Bone marrow (tissue), 2 donors: Measurements from ENCODE around the gene MFAP3L.
A peak's percentile ranks its signal among the peaks of the same experiment; 100 is the strongest.
"Not testable (repeated sequence)": the region's sequence is repeated elsewhere in the genome, so short reads cannot be mapped to it uniquely, and the experiment has no call there.

Experiments
- DNase-seq, 2 donors: peaks; one replicate each; lab custom pipeline; 2025; lab: John Stamatoyannopoulos, UW

Gene MFAP3L

DNA sequence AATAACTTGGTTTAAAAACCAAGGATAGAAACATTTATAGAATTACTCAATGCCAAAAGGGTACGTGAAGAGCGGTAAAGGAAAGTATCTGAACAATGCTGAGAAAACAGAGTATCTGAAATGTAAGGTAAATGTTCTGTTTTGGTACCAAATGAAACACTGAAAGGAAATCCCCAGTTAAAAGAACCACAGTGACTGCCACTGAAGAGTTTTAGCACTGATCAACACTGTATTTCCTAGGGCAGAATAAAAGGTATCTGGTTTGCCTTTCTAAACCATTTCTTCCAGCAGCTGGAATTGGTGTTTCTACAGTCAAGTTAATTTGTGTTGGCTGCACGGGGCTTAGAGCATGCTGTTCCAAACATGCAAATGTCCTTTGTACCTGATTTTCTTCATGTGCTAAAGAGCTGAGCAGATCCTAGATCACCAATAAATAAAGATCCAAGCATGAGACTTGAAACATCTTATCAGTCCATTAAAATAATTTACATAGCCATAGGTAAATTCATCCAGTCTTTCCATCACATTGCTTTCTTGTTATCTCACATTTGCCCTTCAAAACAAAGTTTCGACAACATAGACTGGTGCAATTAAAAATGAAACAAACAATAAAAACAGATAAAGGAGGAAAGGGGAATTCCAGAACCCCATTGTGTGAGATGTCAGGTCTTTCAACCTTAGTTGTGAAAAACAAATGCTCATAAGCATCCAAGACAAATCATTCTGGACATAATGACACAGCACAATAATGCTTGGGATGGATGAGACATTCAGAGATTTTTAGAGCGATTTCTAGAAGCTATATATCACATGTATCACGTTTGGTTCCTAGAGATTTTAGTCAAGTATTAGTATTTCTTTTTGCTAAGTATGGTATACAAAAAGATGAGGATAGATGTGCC is 38.6 kb downstream of the MFAP3L start:
- no peak for DNase-seq

DNA sequence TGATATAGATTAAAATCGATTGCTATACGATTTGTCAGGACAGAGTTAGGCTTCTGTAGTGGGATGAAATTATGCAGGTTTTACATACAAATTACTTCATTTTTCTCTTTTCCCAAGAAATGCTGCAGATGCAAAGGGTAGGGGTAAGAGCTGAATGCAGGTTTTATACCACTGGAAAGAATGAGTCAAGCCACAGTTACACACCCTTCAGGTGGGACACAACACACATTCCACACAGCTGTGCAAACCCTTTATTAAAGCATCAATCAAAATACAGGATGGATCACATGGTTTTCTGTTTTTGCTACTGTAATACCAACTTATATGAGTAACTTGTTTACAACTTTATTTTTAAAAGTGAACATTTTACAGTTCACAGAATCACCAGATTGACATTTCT is 39.8 kb downstream of the MFAP3L start:
- DNase-seq: no peak

DNA sequence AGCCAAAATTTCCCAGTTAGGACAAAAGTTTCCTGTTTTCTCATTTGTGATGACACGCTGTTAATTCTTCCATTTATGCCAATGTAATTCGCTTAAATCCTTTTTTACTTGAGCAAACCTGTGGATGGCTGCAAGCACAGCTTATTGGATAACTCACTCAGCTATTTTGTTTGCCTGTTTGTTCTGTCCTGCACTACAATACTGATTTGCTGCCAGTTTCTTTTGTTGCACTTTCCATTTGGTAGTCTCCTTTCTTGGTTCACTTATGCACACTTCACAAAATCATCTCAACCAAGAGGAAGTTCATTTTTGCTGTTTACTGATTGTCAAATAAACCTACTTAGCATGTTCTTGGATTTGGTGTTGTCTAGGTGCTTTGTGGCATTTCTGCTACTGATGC is 40.3 kb downstream of the MFAP3L start:
- no peak for DNase-seq

DNA sequence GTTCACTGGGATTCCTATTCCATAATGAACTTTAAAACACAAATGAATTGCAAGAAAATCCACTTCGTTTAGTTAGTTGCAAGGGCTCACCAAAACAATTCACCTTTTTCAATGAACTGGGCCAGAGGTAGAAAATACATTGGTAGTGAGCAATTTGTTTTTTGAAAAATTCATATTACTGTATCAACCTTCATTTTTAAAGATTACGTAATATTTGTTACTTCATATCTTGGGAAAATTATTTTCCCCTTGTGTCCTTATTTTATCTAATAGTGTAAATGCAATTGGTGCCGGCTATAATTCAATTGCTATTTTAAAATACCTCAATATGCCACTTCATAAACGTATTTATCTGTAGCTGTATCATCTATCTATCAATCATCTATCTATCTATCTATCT is 41.5 kb downstream of the MFAP3L start:
- no peak for DNase-seq

- no peak for DNase-seq
These were observed 42.0 kb downstream of the MFAP3L start for GRCh38 chr4:169984173-169984572.

DNA sequence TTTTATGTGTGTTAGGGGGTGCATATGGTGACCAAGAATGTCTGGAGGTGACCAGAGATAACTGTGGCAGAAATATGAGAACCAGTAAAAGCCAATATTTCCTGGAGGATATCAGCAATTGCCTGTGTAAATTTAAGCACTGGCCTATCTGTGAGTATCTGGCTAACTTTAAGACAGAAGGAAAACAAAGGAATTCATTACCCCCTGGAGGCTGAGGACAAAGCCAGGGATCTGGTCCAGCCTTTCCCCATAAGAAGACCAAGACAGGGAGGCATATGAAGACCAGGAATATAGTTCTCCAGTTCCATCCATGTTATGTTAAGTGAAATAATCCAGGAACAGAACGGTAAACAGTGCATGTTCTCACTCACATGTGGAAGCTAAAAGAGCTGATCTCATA is 49.2 kb downstream of the MFAP3L start:
- DNase-seq: no peak

- DNase-seq: no peak
These were observed 50.1 kb downstream of the MFAP3L start for GRCh38 chr4:169975838-169976796.

- DNase-seq: no peak
These were observed 50.9 kb downstream of the MFAP3L start for GRCh38 chr4:169975131-169975837.

DNA sequence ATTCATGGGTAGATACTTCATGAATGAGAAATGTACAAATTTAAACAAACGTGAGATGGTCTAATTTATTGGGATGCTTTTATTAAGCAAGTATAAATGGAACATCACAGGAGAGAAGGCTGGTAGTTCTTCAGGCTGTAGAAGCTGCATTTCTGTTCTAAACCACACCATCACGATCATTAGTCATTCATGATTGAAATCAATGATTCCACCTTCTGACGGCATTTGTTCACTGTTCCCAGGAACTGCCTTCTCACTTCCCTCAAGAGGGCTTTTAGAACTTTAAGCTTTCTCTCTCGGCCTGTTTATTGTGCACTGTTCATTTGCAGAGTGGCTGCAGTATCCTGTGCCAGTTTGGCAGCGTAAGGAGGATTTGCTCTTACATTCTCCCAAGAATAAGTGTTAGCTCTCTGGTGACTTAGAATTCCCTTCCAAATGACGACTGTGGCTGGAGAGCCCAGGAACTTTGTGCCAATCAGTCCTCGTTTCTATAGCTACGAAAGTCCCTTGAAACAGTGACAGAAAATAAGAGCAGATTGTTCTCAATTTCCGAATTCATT is 54.7 kb downstream of the MFAP3L start:
- DNase-seq: no peak

DNA sequence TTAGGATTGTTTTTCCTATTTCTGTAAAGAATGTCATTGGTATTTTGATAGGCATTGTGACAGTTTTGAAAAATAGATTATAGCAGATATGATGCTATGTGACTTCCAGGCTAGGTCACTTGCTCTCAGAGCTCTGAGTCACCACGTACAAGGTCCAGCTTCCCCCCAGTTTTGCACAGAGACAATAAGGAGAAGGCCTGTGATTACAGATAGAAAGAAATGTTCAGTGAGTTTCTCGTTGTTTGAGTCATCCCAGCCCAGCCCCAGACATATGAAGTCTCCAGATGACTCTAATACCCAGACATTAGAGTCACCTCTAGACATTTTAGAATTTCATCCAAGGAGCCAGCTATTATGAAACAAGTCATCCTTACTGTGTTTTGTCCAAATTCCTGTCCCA is 57.2 kb downstream of the MFAP3L start:
- no peak for DNase-seq

- no peak for DNase-seq
These were observed 62.2 kb downstream of the MFAP3L start for GRCh38 chr4:169963998-169964397.

GRCh38 chr4:169959254-169959653 is 66.9 kb downstream of the MFAP3L start:
- no peak for DNase-seq

DNA sequence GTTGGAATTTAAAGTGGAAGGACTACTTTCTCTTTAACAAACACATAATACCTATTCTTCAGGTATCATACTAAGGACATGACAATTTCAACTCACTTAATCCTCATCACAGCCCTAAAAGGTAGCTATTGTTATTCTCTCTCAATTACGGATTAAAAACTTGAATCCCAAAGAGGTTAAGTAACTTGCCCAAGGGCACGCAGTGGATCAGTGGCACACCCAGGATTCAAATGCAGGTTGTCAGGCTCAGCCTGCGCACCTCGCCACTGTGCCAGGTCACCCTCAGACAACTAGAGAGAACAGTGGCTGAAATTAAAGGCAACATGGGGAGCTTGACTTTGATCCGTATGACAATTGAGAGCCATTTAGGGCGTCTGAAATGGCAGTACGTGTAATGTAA is 67.6 kb downstream of the MFAP3L start:
- no peak for DNase-seq

GRCh38 chr4:169957785-169958184 is 68.4 kb downstream of the MFAP3L start:
- no peak for DNase-seq

DNA sequence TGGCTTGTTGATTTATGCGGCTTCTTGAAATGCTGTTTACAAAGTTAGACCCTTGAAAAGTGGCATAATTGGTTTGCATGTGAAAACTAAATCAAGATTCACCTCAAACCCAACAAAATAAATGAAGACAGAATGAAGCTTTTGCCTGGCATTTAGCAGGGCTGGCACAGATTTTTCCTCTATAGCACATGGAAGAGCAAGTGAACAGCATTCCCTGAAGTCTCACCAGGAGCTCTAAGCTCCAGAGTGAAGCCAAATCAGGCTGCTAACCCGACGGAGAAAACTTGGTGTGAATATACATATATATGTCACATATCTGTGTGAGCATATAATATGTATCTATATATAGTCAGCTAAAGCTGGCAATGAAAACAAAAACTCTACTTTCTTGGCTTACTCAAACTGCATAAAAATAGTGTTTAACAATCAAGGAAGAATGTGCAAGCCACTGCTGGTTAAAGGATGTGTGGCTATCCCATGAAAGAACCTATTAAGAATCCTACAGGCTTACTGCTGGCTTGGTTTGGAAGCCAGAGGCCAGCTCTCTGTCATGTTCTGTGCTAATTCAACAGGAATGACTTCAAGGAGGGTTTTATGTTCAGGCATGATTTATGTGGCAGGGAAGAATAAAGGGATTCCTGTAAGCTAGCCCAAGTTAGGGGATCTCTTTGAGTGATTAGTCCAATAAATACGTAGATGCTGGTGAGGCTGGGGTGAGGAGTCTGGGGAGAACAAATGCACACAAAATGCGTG is 69.9 kb downstream of the MFAP3L start:
- no peak for DNase-seq

GRCh38 chr4:169955521-169955920 is 70.7 kb downstream of the MFAP3L start:
- no peak for DNase-seq

DNA sequence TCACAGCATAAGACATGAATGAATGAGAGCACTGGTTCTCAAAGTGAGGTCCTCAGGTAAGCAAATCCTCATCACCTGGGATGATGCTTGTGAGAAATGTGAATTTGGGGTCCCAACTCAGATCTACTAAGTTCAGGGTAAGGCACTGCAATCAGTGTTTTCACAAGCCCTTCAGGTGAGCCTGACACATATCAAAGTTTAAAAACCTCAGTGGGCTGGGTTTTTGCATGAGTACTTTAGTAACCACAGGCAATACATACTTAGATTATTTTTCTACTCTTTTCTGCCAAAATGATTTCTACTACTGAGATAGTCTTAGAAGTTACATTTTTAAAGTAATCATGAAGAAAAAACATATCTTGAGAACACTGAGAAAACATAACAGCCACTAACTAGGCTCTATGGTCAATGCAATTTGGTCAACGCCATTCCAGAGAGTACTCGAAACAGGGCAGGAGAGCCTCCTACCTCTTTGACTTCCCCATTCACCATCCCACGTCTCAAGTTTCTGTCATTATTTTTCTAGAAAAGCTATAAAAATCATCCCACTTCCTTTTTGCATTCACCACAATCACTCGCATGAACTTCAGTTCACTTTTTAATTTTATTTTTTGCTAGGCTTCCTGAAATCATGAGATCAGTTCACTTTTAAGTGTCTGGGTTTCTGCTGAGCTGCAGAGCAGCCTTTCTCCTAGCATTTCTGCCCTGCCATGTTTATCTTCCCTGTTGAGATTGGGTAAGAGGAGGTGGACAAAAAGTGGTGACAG is 73.8 kb downstream of the MFAP3L start:
- DNase-seq: peak in 1 of 2 donors; percentile 7

DNA sequence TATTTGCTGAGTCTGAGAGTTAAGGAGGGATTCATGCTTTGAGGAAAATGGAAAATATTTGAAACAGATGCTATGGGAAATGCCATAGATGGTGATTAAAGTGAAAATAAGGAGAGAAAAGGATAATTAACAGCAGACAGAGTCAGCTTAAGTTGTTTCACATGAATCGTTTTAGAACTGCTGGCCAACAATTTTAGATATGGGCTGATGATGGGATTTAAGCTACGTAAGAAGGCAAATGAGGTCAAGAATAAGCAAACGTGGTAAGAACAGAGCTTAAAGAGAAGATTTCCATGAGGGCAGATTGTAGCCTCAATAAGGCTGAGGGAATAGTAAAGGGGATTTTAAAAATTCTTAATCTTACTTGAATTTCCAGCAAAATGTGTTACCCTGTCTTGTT is 77.9 kb downstream of the MFAP3L start:
- DNase-seq: no peak

- no peak for DNase-seq
These were observed 80.6 kb downstream of the MFAP3L start for GRCh38 chr4:169945636-169946035.

GRCh38 chr4:169943601-169944000 is 82.6 kb downstream of the MFAP3L start:
- not testable (repeated sequence) for DNase-seq
